H9 (cell line): ENCODE results near the gene CCDC68. TPM values are rescaled to one million over a fixed set of nuclear protein-coding genes. Genes with fewer than 3 reads are reported as not detected.

ENCODE experiments used
- DNase-seq: peaks from one replicate; pipeline ENCODE4 v3.0.0-alpha.2; 2017
- H2AFZ ChIP-seq: one replicate; pipeline ENCODE4 v1.6.1; 2013; ENCODE audit warnings: mild to moderate bottlenecking, low read length, control low read depth, moderate library complexity
- H2AK5ac ChIP-seq: 2 replicates; pipeline ENCODE4 v1.6.1; 2013; ENCODE audit warnings: low read length, control low read depth, mixed read lengths; ENCODE audit not compliant: insufficient read length
- H2BK120ac ChIP-seq: one replicate; pipeline ENCODE4 v1.6.1; 2013; ENCODE audit warnings: low read depth, mild to moderate bottlenecking, low read length, control low read depth, inconsistent platforms; ENCODE audit not compliant: poor library complexity, severe bottlenecking
- H2BK12ac ChIP-seq: 2 replicates; pipeline ENCODE4 v1.6.1; 2013; ENCODE audit warnings: low read length, control low read depth, mixed read lengths, low read depth; ENCODE audit not compliant: insufficient read length
- H2BK15ac ChIP-seq: 2 replicates; pipeline ENCODE4 v1.6.1; 2013; ENCODE audit warnings: low read depth, low read length, control low read depth
- H2BK20ac ChIP-seq: one replicate; pipeline ENCODE4 v1.6.1; 2013; ENCODE audit warnings: low read depth, mild to moderate bottlenecking, low read length, control low read depth, inconsistent platforms; ENCODE audit not compliant: poor library complexity, severe bottlenecking
- H2BK5ac ChIP-seq: 2 replicates; pipeline ENCODE4 v1.6.1; 2013; ENCODE audit warnings: low read length, control low read depth, mixed read lengths; ENCODE audit not compliant: insufficient read length
- H3K14ac ChIP-seq: 2 replicates; pipeline ENCODE4 v1.6.1; 2013; ENCODE audit warnings: low read length, control low read depth; ENCODE audit not compliant: insufficient read depth
- H3K18ac ChIP-seq: 2 replicates; pipeline ENCODE4 v1.6.1; 2013; ENCODE audit warnings: low read depth, mild to moderate bottlenecking, mixed read lengths, low read length, control low read depth; ENCODE audit not compliant: insufficient read length
- H3K23ac ChIP-seq: 2 replicates; pipeline ENCODE4 v1.6.1; 2013; ENCODE audit warnings: low read length, control low read depth, mixed read lengths, low read depth; ENCODE audit not compliant: insufficient read length
- H3K23me2 ChIP-seq: 2 replicates; pipeline ENCODE4 v1.6.1; 2013; ENCODE audit warnings: low read depth, mild to moderate bottlenecking, mixed read lengths, low read length, control low read depth; ENCODE audit not compliant: insufficient read length, poor library complexity, severe bottlenecking
- H3K27ac ChIP-seq: 2 replicates; pipeline ENCODE4 v1.5.1; 2013; ENCODE audit warnings: low read length, control low read depth, mixed read lengths, low read depth; ENCODE audit not compliant: insufficient read length
- H3K27me3 ChIP-seq: 2 replicates; pipeline ENCODE4 v1.6.1; 2013; ENCODE audit warnings: low read length, control low read depth, inconsistent platforms; ENCODE audit not compliant: insufficient read depth
- H3K4ac ChIP-seq: 2 replicates; pipeline ENCODE4 v1.6.1; 2013; ENCODE audit warnings: low read depth, mild to moderate bottlenecking, control low read depth, inconsistent platforms, low read length, moderate library complexity
- H3K4me1 ChIP-seq: 2 replicates; pipeline ENCODE4 v1.6.1; 2013; ENCODE audit warnings: low read length, control low read depth, inconsistent platforms; ENCODE audit not compliant: insufficient read depth
- H3K4me2 ChIP-seq: 2 replicates; pipeline ENCODE4 v1.6.1; 2013; ENCODE audit warnings: low read length, control low read depth, mixed read lengths; ENCODE audit not compliant: insufficient read length, insufficient read depth
- H3K56ac ChIP-seq: 2 replicates; pipeline ENCODE4 v1.6.1; 2013; ENCODE audit warnings: low read depth, mild to moderate bottlenecking, mixed read lengths, low read length, control low read depth; ENCODE audit not compliant: insufficient read length
- H3K79me1 ChIP-seq: 2 replicates; pipeline ENCODE4 v1.6.1; 2013; ENCODE audit warnings: low read depth, mild to moderate bottlenecking, moderate library complexity, low read length, control low read depth, inconsistent platforms; ENCODE audit not compliant: insufficient read depth, poor library complexity, severe bottlenecking
- H3K79me2 ChIP-seq: 2 replicates; pipeline ENCODE4 v1.6.1; 2013; ENCODE audit warnings: low read length, control low read depth, inconsistent platforms; ENCODE audit not compliant: insufficient read depth
- H3K9ac ChIP-seq: 2 replicates; pipeline ENCODE4 v1.6.1; 2013; ENCODE audit warnings: low read length, control low read depth, mixed read lengths; ENCODE audit not compliant: insufficient read length; ENCODE audit errors: extremely low read depth
- H3K9me3 ChIP-seq: one replicate; pipeline ENCODE4 v1.6.1; 2013; ENCODE audit warnings: low read depth, low read length, inconsistent platforms; ENCODE audit not compliant: control insufficient read depth
- H3T11ph ChIP-seq: one replicate; pipeline ENCODE4 v1.6.1; 2013; ENCODE audit warnings: mild to moderate bottlenecking, low read length, control low read depth, inconsistent platforms
- H4K20me1 ChIP-seq: one replicate; pipeline ENCODE4 v1.6.1; 2013; ENCODE audit not compliant: control insufficient read depth, insufficient read length, insufficient read depth
- H4K5ac ChIP-seq: 2 replicates; pipeline ENCODE4 v1.6.1; 2013; ENCODE audit warnings: low read depth, mild to moderate bottlenecking, mixed read lengths, low read length, control low read depth; ENCODE audit not compliant: insufficient read length
- H4K8ac ChIP-seq: replicated peaks from 2 replicates; pipeline ENCODE4 v1.6.1; 2013; ENCODE audit warnings: low read length, control low read depth, mixed read lengths, low read depth; ENCODE audit not compliant: insufficient read length
- H4K91ac ChIP-seq: 2 replicates; pipeline ENCODE4 v1.6.1; 2013; ENCODE audit warnings: low read depth, mild to moderate bottlenecking, moderate library complexity, mixed read lengths, low read length, control low read depth; ENCODE audit not compliant: insufficient read length
- H3K27ac Mint-ChIP-seq, 3 experiments: 2 replicates in 2 of 3; 3 replicates in 1 of 3; pipeline ENCODE4 v1.8.0; 2020 to 2021; ENCODE audit warnings: mixed read lengths in 3 of 3, mild to moderate bottlenecking in 1 of 3, moderate library complexity in 1 of 3
- H3K27me3 Mint-ChIP-seq: 2 replicates; pipeline ENCODE4 v1.8.0; 2021; ENCODE audit warnings: low read depth, mild to moderate bottlenecking, moderate library complexity, mixed read lengths
- H3K36me3 Mint-ChIP-seq, 3 experiments: 2 replicates in 2 of 3; 3 replicates in 1 of 3; pipeline ENCODE4 v1.8.0; 2020 to 2021; ENCODE audit warnings: low read depth in 3 of 3, mixed read lengths in 3 of 3; ENCODE audit not compliant: insufficient read depth in 1 of 3
- H3K4me1 Mint-ChIP-seq, 2 experiments: 2 replicates each; pipeline ENCODE4 v1.8.0; 2020; ENCODE audit warnings: mixed read lengths in 2 of 2
- H3K4me3 Mint-ChIP-seq, 2 experiments: 2 replicates in 1 of 2; 3 replicates in 1 of 2; pipeline ENCODE4 v1.8.0; 2020 to 2021; ENCODE audit warnings: mild to moderate bottlenecking in 2 of 2, mixed read lengths in 2 of 2, moderate library complexity in 1 of 2
- H3K9me3 Mint-ChIP-seq, 2 experiments: 2 replicates in 1 of 2; 3 replicates in 1 of 2; pipeline ENCODE4 v1.8.0; 2020; ENCODE audit warnings: mild to moderate bottlenecking in 2 of 2, mixed read lengths in 2 of 2, moderate library complexity in 1 of 2
- CTCF ChIP-seq: fragments of 200-600 bp; sonication (generic); conservative IDR thresholded peaks from 3 replicates; pipeline ENCODE4 v1.8.0; 2021; ENCODE audit warnings: antibody characterized with exemption, mild to moderate bottlenecking
- WGBS: extraction: QIAGEN DNeasy Blood & Tissue Kit; methylation state at CpG from one replicate; pipeline ENCODE4 v1.1.7; 2013; ENCODE audit warnings: missing lambda C conversion rate, low lambda C conversion rate, mixed read lengths; ENCODE audit not compliant: insufficient read length; ENCODE audit errors: extremely low coverage; 5-methylcytosine and 5-hydroxymethylcytosine counted together
- total RNA-seq: library from RNA; stranded (reverse); gene quantifications from 2 replicates; pipeline ENCODE4 v1.2.1, GENCODE V29; 2021

Gene CCDC68
- total RNA-seq, 1 experiment from 2014 or later, result not detected

GRCh38 chr18:54916507-54916906, 42.8 kb downstream of the CCDC68 start:
- H3T11ph ChIP-seq, result no peak overlapping the region
- TF ChIP-seq CTCF, result peak; percentile 43
- H2AK5ac ChIP-seq, result no peak overlapping the region
- no peak overlapping the region for H2BK15ac ChIP-seq
- WGBS, result no CpG with 5 or more reads among the region's 3 CpGs
- Mint-ChIP-seq H3K4me1 (peaks cover 2 to 7% of the 10 kb centered on the region in 2 experiments; a peak in 2 of 4 replicates), H3K27ac (no peak overlapping the region), H3K27me3 (no peaks in the 10 kb centered on the region), H3K4me3 (no peak overlapping the region), H3K9me3 (no peaks in the 10 kb centered on the region), H3K36me3 (no peaks in the 10 kb centered on the region)
- no peaks in the 10 kb centered on the region for H3K79me1 ChIP-seq
- no peak overlapping the region for H2BK120ac ChIP-seq
- H3K23me2 ChIP-seq, result no peaks in the 10 kb centered on the region
- H2AFZ ChIP-seq, result no peak overlapping the region
- no peak overlapping the region for H3K14ac ChIP-seq
- no peaks in the 10 kb centered on the region for H3K79me2 ChIP-seq
- no peak overlapping the region for H4K8ac ChIP-seq
- no peaks in the 10 kb centered on the region for H3K4me1 ChIP-seq
- no peak overlapping the region for H3K18ac ChIP-seq
- no peak overlapping the region for H3K56ac ChIP-seq
- no peak overlapping the region for H4K91ac ChIP-seq
- no peak overlapping the region for H3K4ac ChIP-seq
- no peak overlapping the region for H3K4me2 ChIP-seq
- H2BK20ac ChIP-seq, result no peak overlapping the region
- no peak overlapping the region for H4K5ac ChIP-seq
- no peaks in the 10 kb centered on the region for H4K20me1 ChIP-seq
- DNase-seq, result no peak
- no peak overlapping the region for H2BK12ac ChIP-seq
- H3K27ac ChIP-seq, result no peak overlapping the region
- H2BK5ac ChIP-seq, result no peak overlapping the region
- H3K23ac ChIP-seq, result no peak overlapping the region
- H3K9ac ChIP-seq, result no peak overlapping the region
- H3K27me3 ChIP-seq, result no peaks in the 10 kb centered on the region
- H3K9me3 ChIP-seq, result no peaks in the 10 kb centered on the region
